GM12873 (cell line): ENCODE results near the gene SAMD11.

Experiments
- CTCF ChIP-seq: IDR thresholded peaks from 2 replicates; pipeline ENCODE4 v1.5.1; 2012; ENCODE audit warnings: low read depth, mild to moderate bottlenecking, moderate library complexity, low read length, control low read depth; ENCODE audit not compliant: insufficient read depth; ENCODE audit errors: missing control alignments

The SAMD11 gene

GRCh38 chr1:901108-901859 is 22.4 kb upstream of the SAMD11 start:
- no peak for TF ChIP-seq CTCF

- TF ChIP-seq CTCF, result no peak
Measured at GRCh38 chr1:902802-903201, 20.9 kb upstream of the SAMD11 start.

- no peak for TF ChIP-seq CTCF
Measured at GRCh38 chr1:903305-903704, 20.4 kb upstream of the SAMD11 start.

- no peak for TF ChIP-seq CTCF
Measured at GRCh38 chr1:903721-904271, 19.9 kb upstream of the SAMD11 start.

- peak; percentile 72 for TF ChIP-seq CTCF
Measured at GRCh38 chr1:904310-904950, 19.3 kb upstream of the SAMD11 start.

GRCh38 chr1:905071-905749 is 18.5 kb upstream of the SAMD11 start:
- TF ChIP-seq CTCF, result no peak
